ENCODE results near the gene PARD3B.

DNA sequence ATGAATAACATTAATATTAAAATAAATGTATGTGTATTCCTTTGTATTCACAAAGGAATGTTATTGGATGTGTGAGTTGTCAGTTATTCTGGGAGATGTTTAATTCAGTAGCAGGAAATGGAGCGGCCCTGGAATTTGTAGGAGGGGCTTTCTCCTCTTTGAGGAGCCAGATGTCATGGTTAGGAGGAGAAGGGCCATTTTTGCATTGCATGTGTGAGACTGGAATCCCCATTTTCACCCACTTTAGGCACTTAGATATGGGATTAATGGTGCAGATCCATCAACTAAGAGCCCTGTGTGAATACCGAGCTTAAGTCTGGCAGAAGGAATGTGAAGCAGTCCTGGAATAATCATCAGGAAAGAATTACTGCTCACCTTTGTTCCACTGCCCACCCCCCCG lies 439.2 kb downstream of the PARD3B start:
- TF ChIP-seq, protein P1, sequence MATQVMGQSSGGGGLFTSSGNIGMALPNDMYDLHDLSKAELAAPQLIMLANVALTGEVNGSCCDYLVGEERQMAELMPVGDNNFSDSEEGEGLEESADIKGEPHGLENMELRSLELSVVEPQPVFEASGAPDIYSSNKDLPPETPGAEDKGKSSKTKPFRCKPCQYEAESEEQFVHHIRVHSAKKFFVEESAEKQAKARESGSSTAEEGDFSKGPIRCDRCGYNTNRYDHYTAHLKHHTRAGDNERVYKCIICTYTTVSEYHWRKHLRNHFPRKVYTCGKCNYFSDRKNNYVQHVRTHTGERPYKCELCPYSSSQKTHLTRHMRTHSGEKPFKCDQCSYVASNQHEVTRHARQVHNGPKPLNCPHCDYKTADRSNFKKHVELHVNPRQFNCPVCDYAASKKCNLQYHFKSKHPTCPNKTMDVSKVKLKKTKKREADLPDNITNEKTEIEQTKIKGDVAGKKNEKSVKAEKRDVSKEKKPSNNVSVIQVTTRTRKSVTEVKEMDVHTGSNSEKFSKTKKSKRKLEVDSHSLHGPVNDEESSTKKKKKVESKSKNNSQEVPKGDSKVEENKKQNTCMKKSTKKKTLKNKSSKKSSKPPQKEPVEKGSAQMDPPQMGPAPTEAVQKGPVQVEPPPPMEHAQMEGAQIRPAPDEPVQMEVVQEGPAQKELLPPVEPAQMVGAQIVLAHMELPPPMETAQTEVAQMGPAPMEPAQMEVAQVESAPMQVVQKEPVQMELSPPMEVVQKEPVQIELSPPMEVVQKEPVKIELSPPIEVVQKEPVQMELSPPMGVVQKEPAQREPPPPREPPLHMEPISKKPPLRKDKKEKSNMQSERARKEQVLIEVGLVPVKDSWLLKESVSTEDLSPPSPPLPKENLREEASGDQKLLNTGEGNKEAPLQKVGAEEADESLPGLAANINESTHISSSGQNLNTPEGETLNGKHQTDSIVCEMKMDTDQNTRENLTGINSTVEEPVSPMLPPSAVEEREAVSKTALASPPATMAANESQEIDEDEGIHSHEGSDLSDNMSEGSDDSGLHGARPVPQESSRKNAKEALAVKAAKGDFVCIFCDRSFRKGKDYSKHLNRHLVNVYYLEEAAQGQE (IDR thresholded peaks at IDR 0.05; ENCODE audit: insufficient replicate concordance, low read depth), result no peak
- TF ChIP-seq SPI1 (IDR thresholded peaks at IDR 0.05; ENCODE audit: borderline replicate concordance, low read depth), result no peak
- TF ChIP-seq, protein P2, sequence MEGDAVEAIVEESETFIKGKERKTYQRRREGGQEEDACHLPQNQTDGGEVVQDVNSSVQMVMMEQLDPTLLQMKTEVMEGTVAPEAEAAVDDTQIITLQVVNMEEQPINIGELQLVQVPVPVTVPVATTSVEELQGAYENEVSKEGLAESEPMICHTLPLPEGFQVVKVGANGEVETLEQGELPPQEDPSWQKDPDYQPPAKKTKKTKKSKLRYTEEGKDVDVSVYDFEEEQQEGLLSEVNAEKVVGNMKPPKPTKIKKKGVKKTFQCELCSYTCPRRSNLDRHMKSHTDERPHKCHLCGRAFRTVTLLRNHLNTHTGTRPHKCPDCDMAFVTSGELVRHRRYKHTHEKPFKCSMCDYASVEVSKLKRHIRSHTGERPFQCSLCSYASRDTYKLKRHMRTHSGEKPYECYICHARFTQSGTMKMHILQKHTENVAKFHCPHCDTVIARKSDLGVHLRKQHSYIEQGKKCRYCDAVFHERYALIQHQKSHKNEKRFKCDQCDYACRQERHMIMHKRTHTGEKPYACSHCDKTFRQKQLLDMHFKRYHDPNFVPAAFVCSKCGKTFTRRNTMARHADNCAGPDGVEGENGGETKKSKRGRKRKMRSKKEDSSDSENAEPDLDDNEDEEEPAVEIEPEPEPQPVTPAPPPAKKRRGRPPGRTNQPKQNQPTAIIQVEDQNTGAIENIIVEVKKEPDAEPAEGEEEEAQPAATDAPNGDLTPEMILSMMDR (IDR thresholded peaks at IDR 0.05; ENCODE audit: insufficient read depth, low read length), result no peak
